GM19240 (cell line): ENCODE data around the gene CYB5R3.
"Not testable (repeated sequence)": the region's sequence is repeated elsewhere in the genome, so short reads cannot be mapped to it uniquely, and the experiment has no call there.

Source experiments
- DNase-seq: peaks from one replicate; pipeline ENCODE4 v3.0.0; 2011; ENCODE audit warnings: low spot score; ENCODE audit not compliant: insufficient read length

Gene CYB5R3

DNA sequence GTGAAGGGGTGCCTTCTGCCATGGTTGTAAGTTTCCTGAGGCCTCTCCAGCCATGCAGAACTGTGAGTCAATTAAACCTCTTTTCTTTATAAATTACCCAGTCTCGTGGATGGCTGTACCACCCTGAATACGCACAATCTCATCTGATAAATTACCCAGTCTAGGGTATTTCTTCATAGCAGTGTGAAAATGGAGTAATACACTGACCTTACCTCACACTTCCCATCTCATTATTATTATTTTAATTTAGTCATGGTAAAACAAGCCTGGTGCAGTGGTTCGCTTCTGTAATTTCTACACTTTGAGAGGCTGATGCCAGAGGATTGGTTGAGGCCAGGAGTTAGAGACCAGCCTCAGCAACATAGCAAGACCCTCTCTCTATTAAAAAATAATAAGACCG is 30.5 kb upstream of the CYB5R3 start:
- no peak for DNase-seq

DNA sequence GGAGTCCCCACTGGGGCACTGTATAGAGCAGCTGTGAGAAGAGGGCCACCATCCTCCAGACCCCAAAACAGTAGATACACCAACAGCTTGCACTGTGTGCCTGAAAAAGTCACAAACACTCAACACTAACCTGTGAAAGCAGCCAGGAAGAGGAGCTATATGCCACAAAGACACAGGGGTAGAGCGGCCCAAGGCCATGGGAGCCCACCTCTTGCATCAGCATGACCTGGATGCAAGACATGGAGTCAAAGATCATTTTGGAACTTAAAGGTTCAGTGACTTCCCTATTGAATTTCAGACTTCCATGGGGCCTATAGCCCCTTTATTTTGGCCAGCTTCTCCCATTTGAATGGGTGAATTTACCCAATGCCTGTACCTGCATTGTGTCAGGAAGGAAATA is 29.7 kb upstream of the CYB5R3 start:
- DNase-seq = no peak

DNA sequence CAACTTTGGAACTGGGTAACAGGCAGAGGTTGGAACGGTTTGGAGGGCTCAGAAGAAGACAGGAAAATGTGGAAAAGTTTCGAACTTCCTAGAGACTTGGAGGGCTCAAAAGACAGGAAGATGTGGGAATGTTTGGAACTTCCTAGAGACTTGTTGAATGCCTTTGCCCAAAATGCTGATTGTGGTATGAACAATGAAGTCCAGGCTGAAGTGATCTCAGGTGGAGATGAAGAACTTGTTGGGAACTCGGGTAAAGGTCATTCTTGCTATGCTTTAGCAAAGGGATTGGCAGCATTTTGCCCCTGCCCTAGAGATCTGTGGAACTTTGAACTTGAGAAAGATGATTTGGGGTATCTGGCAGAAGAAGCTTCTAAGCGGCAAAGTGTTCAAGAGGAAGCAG is 28.7 kb upstream of the CYB5R3 start:
- DNase-seq = not testable (repeated sequence)

DNA sequence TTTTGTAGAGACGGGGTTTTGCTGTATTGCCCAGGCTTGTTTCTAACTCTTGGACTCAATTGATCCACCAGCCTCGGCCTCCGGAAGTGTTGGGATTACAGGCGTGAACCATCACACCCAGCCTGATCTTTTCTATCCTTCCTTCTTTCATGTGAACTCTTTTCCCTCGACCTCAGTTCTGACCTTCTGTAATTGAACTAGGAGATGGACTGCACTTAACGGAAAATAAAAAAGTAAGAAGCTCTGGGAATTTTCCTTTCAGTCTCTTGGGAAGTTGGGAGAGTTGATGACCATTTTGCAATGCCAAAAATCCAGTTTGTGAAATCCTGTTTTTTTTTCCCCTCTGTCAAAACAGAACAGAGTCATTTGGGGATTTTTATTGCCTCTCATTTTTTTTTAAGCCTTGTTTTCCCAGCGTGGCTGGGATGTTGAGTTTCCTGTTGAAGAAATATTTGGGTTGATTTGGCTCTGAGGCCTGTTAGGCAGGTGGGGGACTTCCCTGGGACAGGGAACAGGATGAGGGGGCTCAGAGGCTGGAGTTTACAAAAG is 26.9 kb upstream of the CYB5R3 start:
- no peak for DNase-seq

GRCh38 chr22:42673898-42674401 is 24.8 kb upstream of the CYB5R3 start:
- DNase-seq = no peak

DNA sequence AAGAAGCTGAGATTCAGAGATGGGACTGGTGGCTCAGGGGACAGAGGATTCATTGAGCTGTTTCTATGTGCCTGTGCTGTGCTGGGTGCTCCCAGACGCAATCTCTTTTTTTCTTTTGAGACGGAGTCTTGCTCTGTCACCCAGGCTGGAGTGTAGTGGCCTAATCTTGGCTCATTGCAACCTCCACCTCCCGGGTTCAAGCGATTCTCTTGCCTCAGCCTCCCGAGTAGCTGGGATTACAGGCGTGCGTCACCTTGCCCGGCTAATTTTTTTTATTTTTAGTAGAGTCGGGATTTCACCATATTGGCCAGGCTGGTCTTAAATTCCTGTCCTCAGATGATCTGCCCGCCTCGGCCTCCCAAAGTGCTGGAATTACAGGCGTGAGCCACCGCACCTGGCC is 23.9 kb upstream of the CYB5R3 start:
- not testable (repeated sequence) for DNase-seq

- DNase-seq = no peak
These were observed 21.9 kb upstream of the CYB5R3 start for GRCh38 chr22:42670921-42671709.

- no peak for DNase-seq
These were observed 20.9 kb upstream of the CYB5R3 start for GRCh38 chr22:42670046-42670445.

- not testable (repeated sequence) for DNase-seq
These were observed 17.2 kb upstream of the CYB5R3 start for GRCh38 chr22:42666393-42666792.

DNA sequence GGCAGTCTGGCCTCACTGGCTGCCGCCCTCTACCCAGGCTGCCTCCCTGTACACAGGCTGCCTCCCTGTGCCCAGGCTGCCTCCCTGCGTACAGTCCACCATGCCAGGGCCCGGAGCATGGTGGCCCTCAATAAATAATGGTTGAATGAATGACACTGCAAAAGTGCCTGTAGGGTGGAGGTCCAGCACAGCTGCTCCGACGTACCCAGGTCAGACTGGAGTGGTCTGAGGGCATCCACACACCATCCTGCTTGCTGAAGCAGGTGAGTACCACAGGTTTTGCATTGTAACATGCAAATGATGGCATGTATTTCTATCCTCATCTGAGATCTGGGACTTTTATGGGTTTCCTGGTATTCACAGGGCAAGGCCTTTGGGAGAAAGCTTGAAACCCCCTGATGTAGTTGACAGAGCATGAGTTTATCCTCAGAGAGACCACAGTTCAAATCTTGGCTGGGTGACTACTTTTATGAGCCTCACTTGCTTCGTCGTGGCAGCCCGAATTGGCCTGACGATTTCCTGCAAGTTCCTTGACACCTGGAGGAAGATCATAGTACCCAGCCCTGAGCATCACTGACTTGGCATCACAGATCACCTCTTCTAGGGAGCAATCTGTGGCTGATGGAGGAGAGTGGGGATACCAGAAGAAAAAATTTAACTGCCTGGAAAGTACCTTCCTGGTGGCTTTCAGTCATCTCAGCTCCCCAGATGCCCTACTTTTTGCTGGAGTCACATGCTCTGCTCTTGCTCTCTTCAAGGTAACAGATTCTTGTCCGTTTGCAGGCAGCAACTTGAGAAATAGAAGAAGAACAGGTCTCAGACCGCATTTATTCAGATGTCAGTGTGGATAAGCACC is 16.0 kb upstream of the CYB5R3 start:
- DNase-seq = no peak

GRCh38 chr22:42661985-42662831 is 13.0 kb upstream of the CYB5R3 start:
- peak; percentile 77 for DNase-seq

GRCh38 chr22:42656578-42656977 is 7.4 kb upstream of the CYB5R3 start:
- DNase-seq = no peak

DNA sequence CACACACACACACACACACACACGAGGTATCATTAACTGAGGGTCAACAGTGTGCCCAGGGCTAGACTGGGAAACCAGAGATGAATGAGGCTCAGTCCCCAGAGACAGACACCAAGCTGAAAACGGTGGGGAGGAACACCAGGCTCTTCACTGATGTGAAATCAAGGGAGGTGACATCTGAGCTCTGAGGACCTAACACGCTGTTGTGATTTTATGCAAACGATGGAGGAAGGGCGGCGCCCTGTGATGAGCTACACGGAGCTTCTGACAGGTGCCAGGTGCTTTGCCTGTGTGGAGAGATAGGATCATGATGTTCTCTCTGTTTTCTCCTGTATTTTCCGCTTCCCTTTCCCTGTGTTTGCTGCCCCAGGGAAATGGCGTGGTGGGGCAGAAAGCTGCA is 6.5 kb upstream of the CYB5R3 start:
- DNase-seq = peak; percentile 53

DNA sequence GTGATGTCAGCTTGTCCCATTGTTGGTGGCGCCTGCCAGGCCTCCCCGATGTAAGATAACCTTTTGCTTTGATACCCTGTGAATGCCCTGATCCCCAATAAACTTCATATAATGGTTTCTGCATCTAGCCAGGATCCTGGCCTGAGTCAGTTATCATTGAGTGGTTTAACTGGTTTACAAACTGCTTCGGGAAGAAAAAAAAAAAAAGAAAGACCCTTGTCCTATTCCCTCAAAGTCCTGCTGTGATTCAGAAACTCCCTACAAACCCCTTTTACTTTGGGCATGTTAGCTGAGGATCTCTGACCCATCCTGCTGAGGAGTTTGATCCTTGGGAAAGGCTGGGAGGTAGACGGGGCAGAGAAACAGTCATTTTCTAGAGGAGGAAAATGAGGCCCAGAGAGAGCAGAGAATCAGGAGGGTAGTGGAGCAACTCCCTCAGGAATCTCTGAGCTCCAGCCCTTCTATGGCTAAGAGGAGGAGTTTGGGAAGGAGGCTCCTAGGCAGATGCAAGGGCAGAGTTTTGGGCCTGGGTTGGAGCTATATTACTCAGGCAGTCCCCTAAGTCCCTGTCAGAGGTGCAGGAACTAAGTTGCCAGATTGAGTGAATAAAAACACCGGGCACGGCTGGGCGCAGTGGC is 5.4 kb upstream of the CYB5R3 start:
- DNase-seq = no peak

DNA sequence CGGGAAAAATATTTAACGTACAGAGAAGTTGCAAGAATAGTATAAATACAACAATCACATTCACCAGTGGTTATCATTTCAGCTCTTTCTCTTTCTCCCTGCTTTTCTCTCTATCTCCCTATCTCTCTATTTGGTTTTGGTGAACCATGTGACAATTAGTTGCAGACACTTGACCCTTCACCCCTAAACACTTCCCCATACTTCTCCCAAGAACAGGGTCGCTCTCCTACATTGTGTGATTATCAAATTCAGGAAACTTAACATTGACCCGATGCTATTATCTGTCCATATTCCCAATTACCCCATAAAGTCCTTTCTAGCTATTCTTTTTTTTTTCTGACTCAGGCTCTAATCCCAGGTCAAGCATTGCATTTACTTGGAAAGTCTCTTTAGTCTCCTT is 4.8 kb upstream of the CYB5R3 start:
- DNase-seq = no peak

DNA sequence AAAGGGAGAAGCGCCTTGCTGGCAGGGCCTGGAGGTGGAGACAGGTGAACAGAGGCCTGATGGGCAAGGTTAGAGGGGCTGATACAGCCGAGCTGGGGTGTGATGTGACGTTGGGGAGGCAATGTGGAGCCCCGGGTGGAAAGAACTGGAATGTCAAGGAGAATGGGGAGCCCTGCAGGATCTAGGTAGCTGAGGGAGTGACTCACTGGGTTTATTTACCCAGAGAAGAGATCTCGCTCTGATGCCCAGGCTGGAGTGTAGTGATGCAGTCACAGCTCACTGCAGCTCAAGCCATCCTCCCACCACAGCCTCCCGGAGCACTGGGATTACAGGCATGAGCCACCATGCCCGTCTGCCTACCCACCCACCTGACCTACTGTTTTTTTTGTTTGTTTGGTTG is 1.9 kb upstream of the CYB5R3 start:
- DNase-seq = no peak

DNA sequence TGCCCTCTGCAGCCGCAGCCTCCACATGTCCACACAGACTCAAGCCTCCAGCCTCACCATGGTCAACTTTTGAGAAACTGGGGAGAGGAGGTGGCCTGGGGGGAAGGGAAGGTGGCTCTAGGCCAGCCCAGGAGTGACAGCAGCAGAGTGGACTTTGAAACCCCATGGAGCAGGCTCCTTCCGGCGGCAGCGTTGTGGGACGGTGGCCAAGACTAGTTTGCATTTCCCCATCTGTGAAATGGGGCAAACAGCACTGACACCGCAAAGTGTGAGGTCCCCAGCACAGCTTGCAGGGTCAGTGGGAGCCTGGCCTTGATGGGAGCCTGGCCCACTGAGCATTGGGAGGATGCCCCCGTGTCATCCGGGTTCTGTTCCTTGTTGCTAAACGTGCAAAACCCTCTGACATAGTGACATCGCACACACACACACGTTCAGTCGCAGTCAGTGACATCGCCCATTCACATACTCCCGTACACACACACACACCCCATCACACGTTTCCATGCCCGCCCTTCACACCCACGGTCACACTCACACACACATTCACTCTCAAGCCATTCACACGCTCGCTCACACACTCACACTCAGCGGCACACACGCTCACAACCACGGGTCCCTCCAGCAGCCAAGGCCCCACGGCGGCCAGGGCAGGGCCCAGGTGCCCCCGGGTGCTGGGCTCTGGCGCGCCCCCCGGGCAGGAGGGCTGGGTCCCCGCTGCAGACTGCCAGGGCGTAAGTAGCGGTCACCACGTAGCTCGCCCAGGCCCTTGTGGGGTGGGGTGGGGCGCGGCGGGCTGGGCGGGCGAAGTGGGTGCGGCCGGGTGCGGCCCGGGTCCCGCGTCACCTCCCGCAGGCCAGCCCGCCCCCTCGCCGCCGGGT is 585 bp downstream of the CYB5R3 start:
- no peak for DNase-seq

- no peak for DNase-seq
These were observed 1.2 kb downstream of the CYB5R3 start for GRCh38 chr22:42648017-42648367.

DNA sequence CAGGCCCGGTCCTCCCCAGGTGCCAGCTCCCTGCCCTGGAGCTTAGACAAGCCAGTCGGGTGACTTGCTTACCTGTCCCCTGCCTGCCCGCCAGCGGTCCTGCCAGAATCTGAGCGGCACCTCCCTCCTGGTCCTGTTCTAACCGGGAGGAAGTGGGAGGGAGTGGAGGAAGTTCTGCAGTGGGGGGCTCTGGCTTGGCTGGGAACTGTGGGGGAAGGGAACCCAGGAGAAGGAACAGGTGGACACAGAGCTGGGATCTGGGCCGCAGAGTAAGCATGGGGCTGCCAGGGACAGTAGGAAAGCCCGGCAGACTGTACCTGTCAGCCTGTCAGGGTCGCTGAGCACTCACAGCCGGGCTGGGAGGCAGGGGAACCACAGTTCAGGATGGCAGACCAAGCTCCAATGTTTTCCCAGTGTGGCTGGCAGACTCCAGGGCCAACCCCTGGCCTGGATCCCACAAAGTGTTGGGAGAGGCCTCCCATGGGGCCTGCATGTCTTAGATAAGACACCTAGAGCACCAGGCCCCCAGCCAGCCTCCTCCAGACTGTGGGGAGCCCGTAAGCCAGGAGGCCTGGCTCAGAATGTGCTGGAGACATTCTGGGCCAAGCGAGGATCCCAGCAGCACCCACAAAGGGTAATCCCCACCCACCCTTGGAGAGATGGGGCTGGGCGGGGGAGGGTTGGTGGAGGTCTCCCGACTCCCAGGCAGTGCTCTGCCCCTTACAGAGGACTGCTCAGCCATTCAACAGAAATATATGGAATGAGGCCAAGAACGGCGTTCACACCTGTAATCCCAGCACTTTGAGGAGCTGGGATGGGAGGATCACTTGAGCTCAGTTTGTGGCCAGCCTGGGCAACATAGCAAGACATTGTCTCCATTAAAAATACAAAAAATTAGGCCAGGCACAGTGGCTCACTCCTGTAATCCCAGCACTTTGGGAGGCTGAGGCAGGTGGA is 2.3 kb downstream of the CYB5R3 start:
- DNase-seq = no peak
